OCI-M2 (cell line): ENCODE results near the gene TUT4.

Source experiments
- DNase-seq: peaks from one replicate; lab custom pipeline; 2025; ENCODE audit not compliant: unreplicated experiment; lab: John Stamatoyannopoulos, UW

The TUT4 gene

DNA sequence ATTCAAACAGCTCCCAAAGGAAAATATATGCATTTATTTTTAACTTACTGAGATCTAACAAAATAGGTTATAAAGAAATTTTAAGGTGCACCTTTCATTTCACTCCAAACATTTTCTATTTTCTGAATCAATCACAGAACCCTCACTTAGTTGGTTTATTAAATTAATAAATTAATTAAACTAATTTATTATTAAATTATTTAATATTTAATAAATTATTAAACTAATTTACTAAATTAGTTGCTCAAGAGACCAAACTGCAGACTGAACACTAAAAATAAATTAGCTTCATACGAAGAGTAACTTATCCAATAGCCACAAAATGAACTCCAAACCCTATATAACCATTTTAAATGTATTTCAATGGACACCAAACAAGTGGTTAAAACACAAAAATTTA, 80.5 kb downstream of the TUT4 start:
- DNase-seq = no peak

DNA sequence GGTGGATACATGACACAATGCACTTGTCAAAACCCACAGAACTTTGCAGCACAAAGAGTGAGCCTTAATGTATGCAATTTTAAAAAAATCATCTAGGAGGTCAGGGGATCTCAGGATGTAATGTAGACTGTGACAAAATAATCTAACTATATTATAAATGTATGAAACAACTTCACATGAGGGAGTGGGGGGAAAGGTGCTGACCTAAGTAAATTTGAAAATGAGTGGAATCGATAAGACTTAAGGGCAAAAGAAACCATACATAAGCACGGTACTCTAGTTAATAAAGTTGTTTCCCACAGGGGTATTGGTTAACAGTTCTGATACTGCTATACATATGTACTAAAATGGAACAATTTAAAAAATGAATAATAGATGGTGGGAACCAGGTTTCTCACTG, 83.8 kb downstream of the TUT4 start:
- DNase-seq = no peak

DNA sequence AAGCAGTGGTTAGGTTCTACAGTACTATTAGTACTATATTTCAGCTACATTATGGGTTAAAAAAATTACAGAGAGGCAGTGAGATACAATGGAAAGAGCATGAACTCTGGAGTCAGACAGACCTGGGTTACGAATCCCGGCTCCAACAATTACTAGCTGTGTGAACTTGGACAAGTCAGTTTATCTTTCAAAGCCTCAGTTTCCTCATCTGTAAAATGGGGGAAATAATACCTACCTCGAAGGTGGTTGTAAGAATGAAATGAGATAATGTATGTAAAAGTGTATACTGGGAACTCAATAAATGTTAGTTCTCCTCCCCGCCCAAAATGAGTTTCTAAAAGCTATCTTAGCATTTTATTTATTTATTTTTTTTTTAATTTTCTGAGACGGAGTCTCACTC, 89.0 kb downstream of the TUT4 start:
- DNase-seq = no peak

DNA sequence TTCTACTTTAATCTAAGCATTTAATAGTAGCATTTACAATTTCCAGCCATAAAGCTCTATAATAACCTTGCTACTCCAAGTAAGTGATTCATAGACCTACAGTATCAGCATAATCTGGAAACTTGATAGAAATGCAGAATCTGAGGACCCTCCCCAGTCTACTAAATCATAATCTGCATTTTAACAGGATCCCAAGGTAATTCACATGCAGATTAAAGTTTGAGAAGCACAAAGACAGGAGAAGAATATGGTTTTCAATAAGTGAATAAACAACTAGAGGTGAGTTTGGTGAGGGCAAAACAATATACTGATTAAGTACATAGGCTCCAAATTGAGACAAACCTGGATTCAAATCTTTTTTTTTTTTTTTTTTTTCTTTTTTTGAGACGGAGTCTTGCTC, 91.1 kb downstream of the TUT4 start:
- no peak for DNase-seq

DNA sequence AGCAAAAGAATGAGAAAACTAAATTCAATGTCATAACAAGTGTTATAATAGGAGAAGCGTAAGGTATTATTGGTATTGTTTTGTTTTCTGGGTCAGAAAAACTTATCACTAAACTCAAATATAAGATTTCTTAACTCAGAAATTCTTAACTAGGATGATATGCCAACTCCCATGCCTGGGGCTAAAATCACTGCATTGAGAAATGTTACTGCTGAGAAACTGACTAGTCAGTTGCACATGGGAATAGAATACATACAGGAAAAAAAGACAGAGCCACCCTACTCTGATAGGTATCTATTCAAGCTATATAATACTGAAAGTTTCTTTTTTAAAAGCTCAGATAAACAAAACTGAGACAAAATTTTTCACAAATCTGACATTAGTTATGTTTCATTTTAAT, 92.2 kb downstream of the TUT4 start:
- DNase-seq = no peak

DNA sequence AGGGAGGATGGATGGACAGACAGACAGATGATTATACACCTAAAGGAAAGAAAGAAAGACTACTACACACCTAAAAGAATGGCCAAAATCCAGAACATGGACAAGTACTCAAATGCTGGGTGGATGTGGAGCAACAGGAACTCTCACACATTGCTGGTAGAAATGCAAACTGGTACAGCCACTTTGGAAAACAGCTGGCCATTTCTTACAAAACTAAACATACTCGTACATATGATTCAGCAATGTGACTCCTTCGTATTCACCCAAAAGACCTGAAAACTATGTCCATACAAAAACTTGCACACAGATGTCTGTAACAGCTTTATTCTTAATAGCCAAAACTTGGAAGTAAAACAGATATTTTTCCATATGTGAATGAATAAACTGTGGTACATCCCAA, 97.2 kb downstream of the TUT4 start:
- no peak for DNase-seq

DNA sequence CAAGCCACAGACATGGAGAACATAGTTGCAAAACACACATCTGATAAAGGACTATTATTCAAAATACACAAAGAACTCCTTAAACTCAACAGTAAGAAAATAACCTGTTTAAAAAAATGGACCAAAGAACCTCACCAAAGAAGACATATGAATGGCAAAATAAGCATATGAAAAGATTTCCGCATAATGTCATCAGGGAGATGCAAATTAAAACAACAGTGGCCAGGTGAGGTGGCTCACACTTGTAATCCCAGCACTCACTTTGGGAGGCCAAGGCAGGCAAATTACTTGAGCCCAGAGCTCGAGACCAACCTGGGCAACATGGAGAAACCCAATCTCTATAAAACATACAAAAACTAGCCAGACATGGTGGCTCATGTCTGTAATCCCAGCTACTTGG, 98.1 kb downstream of the TUT4 start:
- no peak for DNase-seq

DNA sequence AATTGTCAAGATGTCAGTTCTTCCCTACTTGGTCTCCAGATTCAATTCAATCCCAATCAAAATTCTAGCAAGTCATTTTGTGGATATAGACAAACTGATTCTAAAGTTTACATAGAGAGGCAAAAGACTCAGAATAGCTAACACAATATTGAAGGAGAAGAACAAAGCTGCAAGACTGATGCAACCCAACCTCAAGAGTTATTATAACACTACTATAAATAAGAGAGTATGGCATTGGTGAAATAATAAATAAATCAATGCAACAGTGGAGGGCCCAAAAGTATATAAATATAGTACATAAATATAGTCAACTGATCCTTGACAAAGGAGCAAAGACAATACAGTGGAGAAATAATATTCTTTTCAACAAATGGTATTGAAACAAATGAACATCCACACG, 98.8 kb downstream of the TUT4 start:
- no peak for DNase-seq

DNA sequence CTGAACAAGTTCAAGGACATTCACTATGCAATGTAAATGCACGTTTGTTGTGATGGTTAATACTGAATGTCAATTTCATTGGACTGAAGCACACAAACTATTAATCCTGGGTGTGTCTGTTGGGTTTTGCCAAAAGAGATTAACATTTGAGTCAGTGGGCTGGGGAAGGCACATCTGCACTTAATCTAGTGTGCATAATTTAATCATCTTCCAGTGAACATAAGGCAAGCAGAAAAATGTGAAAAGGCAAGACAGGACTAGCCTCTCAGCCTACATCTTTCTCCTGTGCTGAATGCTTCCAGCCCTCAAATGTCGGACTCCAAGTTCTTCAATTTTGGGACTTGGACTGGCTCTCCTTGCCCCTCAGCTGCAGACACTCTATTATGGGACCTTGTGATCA, 108.4 kb downstream of the TUT4 start:
- DNase-seq = no peak

DNA sequence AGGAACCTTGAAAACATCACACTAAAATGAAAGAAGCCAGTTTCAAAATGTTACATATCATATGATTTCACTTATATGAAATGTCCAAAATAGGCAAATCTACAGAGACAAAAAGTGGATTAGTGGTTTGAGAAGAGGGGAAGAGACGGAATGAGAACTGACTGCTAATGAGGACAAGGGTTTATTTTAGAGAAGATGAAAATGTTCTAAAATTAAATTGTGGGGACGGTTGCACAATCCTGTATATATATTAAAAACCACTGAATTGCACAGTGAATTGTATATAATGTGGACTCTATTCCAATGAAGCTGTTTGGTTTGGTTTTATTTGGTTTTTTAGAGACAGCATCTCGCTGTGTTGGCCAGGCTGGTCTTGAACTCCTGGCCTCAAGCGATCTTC, 112.9 kb downstream of the TUT4 start:
- no peak for DNase-seq

DNA sequence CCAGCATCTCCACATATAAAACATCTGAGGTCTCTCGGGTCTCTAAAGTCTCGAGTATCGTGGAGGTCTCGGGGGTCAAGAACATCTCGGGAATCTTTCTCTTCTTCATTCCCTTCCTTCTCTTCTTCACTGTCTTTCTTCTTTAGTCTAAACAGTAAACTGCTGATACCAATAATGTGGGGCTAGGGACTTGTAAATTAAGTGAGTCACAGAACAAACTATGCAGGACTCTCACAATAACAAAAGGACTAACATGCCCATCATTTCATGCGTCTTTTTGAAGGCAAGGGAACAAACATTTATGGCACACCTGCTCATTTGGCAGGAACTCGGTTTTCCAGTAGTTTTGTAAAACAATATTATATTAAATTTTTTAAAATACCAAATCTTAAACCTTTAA, 116.1 kb downstream of the TUT4 start:
- no peak for DNase-seq

DNA sequence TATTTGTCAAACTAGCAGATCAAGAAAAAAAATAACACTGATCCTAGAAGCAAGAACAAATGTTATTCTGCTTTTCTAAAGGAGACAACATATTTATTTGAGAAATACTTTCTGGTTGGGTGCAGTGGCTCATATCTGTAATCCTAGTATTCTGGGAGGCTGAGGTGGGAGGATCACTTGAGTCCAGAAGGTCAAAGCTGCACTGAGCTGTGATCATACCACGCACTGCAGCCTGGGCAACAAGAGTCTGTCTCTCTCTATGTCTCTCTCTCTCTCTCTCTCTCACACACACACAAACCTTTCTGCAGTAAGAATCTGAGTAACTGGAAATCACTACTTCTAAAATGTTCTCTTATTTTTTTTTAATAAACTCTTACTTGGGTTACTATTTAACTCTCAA, 117.2 kb downstream of the TUT4 start:
- no peak for DNase-seq

DNA sequence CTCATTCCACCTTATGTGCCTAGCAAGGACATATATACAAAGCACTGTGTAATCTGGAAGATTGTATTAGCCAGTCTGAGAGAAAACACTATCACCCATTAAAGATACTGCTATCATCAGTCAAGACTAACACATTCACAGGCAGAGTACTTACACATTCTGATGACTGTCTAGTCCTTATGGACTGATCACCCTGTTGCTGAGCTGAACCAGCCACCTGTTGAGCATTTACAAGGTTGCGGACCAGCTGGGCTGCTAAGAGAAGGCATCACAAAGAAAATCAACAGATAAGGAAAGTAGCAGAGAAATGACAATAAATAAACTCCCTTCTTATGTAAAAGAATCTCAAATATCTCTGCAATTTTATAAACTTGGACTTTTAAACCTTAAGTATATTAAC, 117.7 kb downstream of the TUT4 start:
- DNase-seq = no peak

DNA sequence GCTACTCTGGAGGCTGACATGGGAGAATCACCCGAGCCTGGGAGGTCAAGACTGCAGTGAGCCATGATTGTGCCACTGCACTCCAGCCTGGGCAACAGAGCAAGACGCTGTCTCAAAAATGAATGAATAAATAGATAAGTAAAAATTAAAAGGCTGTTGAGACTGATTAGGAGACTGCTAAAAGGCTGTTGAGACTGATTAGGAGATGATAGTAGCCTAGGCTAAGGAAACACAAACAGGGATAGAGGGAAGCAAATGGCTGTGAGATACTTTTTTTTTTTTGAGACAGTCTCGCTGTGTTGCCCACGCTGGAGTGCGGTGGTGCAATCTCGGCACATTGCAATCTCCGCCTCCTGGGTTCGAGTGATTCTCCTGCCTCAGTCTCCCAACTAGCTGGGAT, 120.1 kb downstream of the TUT4 start:
- no peak for DNase-seq

DNA sequence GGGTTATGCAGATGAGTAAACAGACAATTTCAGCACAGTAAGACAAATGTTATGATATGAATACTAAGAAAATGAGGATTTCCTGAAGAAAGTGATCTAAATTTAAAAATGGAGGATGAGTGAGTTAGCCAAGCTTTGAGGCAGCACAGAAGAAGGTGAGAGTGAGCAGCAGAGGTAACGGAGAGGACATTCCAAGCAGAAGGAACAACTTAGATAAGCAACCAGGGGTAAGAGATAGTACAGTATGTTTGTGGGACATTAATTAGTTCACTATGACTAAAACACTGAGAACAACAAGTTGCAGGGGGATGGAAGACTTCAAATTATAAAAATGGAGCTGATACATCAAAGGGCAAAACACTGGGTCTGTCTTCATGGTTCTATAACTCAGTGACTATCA, 125.7 kb downstream of the TUT4 start:
- no peak for DNase-seq

DNA sequence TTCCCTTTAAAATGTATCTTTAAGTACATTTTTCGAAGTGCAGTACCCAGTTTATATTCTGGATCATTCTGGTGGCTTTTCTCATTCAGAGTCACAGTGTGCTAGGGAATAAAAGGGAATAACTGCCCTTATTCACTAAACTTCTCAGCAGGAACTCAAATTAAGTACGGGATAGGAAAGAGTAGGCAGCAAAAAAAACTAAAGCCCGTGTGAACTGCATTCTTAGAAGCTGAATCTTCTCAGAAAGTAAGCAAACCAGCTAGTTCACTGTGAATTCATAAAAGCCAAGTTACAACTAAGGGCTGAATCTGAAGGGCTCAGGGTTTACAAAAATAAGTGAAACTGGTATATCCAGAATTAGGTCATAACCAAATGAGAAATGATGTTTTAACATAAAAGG, 126.5 kb downstream of the TUT4 start:
- no peak for DNase-seq

DNA sequence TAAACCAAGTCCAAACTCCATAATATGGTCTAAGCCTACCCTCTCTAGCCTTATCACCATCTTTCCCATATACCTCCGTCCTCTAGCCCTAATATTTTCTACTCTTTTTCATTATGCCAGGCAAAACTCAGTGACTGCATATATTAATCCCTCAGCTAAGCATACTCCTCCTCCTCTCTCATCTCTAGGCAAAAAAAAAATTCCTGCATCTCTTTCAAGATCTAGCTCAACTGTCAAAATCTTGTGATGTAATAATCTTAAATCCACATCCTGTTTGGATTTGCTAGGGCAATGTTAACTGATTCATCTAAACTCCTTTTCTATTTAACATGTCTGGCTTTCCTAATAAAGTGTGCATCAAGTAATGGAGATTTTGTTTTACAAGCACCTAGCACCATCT, 128.1 kb downstream of the TUT4 start:
- DNase-seq = no peak

DNA sequence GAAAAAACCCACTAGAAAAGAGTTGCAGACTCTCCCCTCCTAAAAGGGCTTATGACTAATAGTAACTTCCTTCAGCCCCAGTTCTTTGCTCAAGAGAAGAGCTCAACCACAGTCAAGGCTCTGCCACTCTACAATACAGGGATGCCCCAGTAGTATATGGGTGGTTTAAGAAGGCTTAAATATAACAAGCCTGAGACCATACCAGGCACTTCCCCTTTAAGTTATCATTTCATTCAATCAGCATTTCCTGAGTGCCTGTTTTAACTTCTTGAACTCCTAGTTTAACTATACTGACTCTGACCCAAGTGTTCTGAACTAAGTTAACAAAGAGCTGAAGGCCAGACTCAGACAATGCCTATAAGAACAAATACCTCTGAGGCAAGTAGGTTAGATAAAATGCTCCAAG, 128.7 kb downstream of the TUT4 start:
- DNase-seq = no peak

DNA sequence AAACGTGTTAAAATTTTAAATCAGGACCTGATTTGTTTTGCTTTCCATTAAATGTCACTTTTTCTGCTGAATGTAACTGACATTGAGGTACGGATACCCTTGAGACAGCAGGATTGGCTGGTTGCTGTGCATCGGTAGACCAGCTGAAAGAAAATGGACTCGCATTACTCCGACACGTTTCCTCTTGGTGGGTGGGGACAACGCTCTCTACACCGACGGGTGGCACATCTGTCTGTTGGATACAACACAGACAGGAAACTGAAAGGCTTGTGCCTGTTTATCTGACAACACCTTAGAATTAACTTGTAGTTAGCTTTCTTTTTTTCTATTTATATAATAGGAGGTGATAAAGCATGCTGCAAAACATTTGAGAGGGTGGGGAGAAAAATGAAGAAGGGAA, 129.1 kb downstream of the TUT4 start:
- no peak for DNase-seq

DNA sequence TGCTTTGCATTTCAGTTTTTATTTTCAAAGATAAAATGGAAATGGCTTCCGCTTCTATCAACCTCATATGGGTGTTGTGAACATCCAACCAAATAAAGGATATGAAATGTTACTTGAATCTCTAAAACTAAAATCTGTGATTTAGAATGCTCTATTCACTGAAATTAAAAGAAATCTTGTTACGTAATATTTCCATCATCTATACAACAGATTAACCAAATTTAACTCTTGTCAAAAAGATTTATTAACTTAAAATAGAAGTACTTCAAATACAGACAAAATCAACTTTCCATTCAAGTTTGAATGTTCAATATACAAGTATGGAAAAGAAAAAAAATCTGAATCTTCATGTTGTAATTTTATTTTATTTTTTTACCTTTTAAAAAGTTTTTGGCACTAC, 129.8 kb downstream of the TUT4 start:
- no peak for DNase-seq

DNA sequence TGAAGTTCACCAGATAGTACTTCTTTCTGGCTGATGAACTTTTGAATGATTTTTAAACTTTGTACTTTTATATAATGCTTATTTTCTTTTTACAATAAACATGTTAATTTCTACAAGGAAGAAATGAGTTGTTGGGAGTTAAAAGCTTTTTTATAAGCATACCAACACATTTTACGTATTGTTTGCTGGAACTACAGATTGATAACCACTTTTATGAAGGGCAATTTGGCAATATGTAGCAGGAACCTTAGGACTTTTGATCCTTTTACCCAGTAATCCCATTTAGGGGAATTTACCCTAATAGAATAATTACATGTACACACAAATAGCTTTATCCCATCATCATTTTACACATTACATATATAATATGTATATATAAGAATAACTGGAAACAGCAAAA, 132.2 kb downstream of the TUT4 start:
- no peak for DNase-seq

DNA sequence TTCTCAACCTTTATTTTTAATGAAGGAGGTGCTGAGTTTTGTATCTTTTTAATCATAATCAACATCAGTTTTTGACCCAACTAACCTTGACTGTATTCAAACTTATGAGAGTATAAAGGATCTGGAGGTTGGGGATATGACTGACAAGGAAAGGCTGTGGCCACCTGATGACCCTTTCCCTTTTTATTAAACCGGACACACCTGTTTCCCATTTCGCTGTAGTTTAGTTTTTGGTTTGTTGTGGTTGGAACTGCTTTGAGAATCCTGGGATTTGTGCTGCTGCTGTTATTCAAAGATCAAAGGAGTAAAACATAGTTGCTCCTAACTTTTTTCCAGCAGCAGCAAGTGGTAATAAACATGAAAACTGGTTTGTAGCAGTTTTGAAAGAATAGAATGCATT, 136.1 kb downstream of the TUT4 start:
- no peak for DNase-seq

DNA sequence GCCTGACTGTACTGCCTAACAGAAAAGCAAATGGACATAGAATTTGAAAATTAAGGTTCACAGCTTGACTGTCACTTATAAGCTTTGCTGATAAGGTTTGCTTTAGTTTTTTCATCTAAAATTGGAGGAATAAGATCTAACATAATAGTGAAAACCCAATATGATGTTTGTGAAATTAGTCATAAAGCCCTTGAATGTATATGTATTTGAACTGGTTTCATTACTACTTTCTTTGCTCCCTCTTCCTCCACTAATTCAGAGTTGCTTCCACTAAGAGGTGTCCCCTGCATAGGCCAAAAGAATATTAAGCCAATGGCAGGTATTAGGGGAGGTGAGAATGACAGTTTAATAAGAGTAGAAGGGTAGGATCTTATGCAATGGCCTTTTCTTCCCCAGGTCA, 137.9 kb downstream of the TUT4 start:
- no peak for DNase-seq

DNA sequence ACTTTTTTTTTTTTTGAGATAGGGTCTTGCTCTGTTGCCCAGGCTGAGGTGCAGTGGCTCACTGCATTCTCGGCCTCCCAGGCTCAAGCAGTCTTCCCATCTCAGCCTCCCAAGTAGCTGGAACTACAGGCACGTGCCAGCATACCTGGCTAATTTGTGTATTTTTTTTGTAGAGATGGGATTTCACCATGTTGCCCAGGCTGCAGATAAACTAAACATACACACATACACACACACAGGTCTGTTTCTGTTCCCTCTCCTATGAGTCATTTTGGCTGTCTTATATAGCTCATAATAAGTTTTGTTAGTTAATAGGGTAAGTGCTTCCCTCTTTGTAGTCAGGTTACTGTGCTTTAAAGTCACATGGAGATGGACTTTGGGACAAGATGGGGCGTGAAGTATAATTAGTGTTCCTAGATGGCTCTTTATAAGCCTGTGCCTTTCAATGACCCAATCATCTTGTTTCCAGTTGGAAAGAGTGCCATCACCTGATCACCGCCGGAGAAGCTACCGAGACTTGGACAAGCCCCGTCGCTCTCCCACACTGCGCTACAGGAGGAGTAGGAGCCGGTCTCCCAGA, 139.4 kb downstream of the TUT4 start:
- no peak for DNase-seq
